ENCODE results near the gene GABRG3. TPM values are rescaled to one million over a fixed set of nuclear protein-coding genes. Genes with fewer than 3 reads are reported as not detected.

Gene GABRG3
- total and polyA plus RNA-seq, 2 experiments from 2014 or later = 0.10 to 1.4 TPM

DNA sequence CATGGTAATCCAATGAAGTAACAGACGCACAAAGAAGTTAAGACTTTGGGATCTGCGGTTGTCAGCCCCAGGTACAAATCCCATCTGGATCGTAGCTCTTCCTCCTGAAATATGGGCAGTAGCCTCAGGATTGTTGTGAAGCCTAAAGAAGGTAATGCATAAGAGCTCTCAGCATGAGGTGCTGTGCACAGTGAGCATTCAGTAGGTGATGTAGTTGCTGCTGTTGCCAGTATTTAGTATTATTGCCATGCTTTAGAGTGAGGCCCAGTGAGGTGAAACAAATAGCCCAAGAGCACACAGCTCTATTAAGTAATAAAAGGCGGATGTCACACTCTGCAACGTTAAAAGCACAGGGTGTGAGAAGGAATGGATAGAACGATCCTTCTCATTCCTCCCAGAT, 225.7 kb downstream of the GABRG3 start (continued):
- TF ChIP-seq, protein P1, sequence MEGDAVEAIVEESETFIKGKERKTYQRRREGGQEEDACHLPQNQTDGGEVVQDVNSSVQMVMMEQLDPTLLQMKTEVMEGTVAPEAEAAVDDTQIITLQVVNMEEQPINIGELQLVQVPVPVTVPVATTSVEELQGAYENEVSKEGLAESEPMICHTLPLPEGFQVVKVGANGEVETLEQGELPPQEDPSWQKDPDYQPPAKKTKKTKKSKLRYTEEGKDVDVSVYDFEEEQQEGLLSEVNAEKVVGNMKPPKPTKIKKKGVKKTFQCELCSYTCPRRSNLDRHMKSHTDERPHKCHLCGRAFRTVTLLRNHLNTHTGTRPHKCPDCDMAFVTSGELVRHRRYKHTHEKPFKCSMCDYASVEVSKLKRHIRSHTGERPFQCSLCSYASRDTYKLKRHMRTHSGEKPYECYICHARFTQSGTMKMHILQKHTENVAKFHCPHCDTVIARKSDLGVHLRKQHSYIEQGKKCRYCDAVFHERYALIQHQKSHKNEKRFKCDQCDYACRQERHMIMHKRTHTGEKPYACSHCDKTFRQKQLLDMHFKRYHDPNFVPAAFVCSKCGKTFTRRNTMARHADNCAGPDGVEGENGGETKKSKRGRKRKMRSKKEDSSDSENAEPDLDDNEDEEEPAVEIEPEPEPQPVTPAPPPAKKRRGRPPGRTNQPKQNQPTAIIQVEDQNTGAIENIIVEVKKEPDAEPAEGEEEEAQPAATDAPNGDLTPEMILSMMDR (conservative IDR thresholded peaks at IDR 0.05; ENCODE audit: low read depth in 2 of 2) = no peak
- TF ChIP-seq, protein P2, sequence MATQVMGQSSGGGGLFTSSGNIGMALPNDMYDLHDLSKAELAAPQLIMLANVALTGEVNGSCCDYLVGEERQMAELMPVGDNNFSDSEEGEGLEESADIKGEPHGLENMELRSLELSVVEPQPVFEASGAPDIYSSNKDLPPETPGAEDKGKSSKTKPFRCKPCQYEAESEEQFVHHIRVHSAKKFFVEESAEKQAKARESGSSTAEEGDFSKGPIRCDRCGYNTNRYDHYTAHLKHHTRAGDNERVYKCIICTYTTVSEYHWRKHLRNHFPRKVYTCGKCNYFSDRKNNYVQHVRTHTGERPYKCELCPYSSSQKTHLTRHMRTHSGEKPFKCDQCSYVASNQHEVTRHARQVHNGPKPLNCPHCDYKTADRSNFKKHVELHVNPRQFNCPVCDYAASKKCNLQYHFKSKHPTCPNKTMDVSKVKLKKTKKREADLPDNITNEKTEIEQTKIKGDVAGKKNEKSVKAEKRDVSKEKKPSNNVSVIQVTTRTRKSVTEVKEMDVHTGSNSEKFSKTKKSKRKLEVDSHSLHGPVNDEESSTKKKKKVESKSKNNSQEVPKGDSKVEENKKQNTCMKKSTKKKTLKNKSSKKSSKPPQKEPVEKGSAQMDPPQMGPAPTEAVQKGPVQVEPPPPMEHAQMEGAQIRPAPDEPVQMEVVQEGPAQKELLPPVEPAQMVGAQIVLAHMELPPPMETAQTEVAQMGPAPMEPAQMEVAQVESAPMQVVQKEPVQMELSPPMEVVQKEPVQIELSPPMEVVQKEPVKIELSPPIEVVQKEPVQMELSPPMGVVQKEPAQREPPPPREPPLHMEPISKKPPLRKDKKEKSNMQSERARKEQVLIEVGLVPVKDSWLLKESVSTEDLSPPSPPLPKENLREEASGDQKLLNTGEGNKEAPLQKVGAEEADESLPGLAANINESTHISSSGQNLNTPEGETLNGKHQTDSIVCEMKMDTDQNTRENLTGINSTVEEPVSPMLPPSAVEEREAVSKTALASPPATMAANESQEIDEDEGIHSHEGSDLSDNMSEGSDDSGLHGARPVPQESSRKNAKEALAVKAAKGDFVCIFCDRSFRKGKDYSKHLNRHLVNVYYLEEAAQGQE (IDR thresholded peaks at IDR 0.05; ENCODE audit: unreplicated experiment) = no peak
- TF ChIP-seq NANOG (IDR thresholded peaks at IDR 0.05; ENCODE audit: borderline replicate concordance) (no peak), JUNB (IDR thresholded peaks at IDR 0.05; ENCODE audit: unreplicated experiment) (no peak), EZH2phosphoT487 (IDR thresholded peaks at IDR 0.05; ENCODE audit: unreplicated experiment) (no peak), CREB1 (CRISPR knock-in tag; IDR thresholded peaks at IDR 0.05; ENCODE audit: low read depth) (no peak), STAT1 (IDR thresholded peaks at IDR 0.05; ENCODE audit: unreplicated experiment) (no peak), ZNF114 (CRISPR knock-in tag; IDR thresholded peaks at IDR 0.05) (no peak), ZNF331 (CRISPR knock-in tag; IDR thresholded peaks at IDR 0.05; ENCODE audit: low read depth) (no peak)

DNA sequence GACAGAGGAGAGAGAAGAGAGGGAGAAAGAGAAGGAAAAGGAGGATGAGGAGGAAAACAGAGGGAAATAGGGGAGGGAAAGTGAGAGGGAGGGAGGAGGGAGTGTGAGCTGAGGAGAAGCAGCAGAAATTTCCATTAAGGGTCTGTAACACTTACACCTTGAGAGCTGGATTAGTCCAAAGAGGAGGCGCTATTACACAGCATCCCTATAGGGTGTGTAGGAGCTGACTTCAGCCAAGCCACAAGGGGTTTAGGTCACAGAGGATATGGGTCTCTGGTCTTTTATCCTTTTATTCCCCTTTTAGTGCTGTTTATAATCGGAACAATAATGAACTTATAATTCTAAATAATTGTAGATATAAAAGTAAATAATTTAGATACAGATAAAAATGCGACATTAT, 230.4 kb downstream of the GABRG3 start:
- H3K9me2 ChIP-seq (ENCODE audit: insufficient read depth) = no peaks in the 10 kb centered on the region
- H3K27ac Mint-ChIP-seq = no peak overlapping the region
- H3K27me3 Mint-ChIP-seq (ENCODE audit: insufficient read depth, low read depth, poor library complexity) = peaks cover 1% of the 10 kb centered on the region
- no peak overlapping the region for H3K4me3 ChIP-seq
- ATAC-seq = peak; percentile 82
- no peak overlapping the region for H2AFZ ChIP-seq
- no peaks in the 10 kb centered on the region for H3F3A ChIP-seq (replicated peaks; ENCODE audit: low read depth)
- H3K4me3 Mint-ChIP-seq = no peak overlapping the region
- no peak for TF ChIP-seq JUNB (IDR thresholded peaks at IDR 0.05; ENCODE audit: unreplicated experiment)
- TF ChIP-seq, protein P1 (conservative IDR thresholded peaks at IDR 0.05; ENCODE audit: low read depth in 2 of 2) = 0 out of 4 replicates have a peak, but pooled peaks have one; percentile 10 to 22
- no peaks in the 10 kb centered on the region; the same call in 1 of the 2 replicates for H4K20me1 ChIP-seq (replicated peaks; ENCODE audit: insufficient read depth)
- no peaks in the 10 kb centered on the region for H3K27me3 ChIP-seq (ENCODE audit: insufficient read depth)
- H3K9me3 Mint-ChIP-seq = no peaks in the 10 kb centered on the region
- no peak overlapping the region for H3K4me2 ChIP-seq
- H3K27ac ChIP-seq (ENCODE audit: low read depth) = no peak overlapping the region
- peak; percentile 43 for DNase-seq (ENCODE audit: low spot score)
- no peaks in the 10 kb centered on the region for H3K4me1 ChIP-seq (ENCODE audit: insufficient read depth)
- no peaks in the 10 kb centered on the region for H3K36me3 ChIP-seq (ENCODE audit: insufficient read depth)
- H3K4me1 Mint-ChIP-seq = 0 out of 3 replicates have a peak, but pooled peaks cover 2% of the 10 kb centered on the region
- no peaks in the 10 kb centered on the region for H3K79me2 ChIP-seq (replicated peaks; ENCODE audit: insufficient read depth)
- H3K36me3 Mint-ChIP-seq (ENCODE audit: low read depth) = no peaks in the 10 kb centered on the region; the same call in 2 of the 3 replicates

Measured in GM23338 (cell line).